ENCODE data around the gene GHR. TPM values are rescaled to one million over a fixed set of nuclear protein-coding genes. Genes with fewer than 3 reads are reported as not detected.

GHR gene
- 1 to 10 TPM in 5 of 6 donors, under 1 TPM in 1; 0.73 to 3.9 (median 1.5) TPM for total RNA-seq
- 1 to 10 TPM; 1.2 TPM for polyA plus RNA-seq

DNA sequence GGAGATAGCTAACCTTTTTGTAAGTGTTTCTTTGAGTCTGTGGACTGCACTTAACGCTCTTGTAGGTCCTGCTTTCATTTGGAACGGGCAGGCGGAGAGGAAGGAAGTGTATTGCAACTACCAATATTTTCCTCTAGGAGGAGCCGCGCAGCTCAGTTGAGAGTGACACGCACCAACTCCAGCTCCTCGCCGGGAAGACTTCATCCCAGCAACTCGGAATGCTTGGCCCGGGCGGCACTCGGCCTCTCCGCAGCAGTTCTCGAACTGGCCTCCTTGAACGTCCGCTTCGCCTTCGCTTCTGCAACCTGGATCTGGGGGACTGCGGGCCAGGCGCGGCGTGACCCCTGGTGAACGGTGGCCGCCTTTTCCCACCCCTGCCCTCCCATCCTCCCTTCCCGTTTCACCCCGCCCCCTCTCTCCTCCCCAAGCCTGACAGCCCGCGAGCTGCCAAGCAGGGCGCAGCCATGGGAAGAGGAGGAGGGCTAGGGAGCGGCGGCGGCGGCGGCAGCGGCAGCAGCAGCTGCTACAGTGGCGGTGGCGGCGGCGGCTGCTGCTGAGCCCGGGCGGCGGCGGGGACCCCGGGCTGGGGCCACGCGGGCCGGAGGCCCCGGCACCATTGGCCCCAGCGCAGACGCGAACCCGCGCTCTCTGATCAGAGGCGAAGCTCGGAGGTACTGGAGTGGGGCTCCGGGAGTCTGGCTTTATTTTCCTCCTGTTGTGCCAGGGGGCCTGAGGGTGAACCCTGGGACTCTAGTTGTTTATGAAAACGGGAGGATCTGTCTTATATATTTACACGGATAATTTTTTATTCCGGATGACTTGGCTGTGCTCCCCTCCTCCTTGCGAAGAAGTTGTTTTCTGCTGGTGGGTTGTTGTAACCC is at the start of gene GHR:
Gene GHR (plus strand): TSS at position 155 of the 881 bp plus-strand sequence. CDS start 142,436 bp downstream, outside the sequence.
- Histone ChIP-seq H3K36me3 (no peaks in the 10 kb centered on the region), H3K4me3 (peak within 1 kb of the TSS; percentile 43 to 67 (median 50)), H3K4me1 (peaks cover 0 to 5% (median 5%) of the 10 kb centered on the region in 3 donors), H3K9me3 (no peaks in the 10 kb centered on the region), H3K27me3 (no peaks in the 10 kb centered on the region), H3K27ac (peak within 1 kb of the TSS; percentile 41 to 59 (median 57))
- no peak for FAIRE-seq
- intact Hi-C loops (cut with DNase I): loop anchor here in 1 of 3 donors (10.0 kb wide), 1 partner anchor 161 kb away; no protein-coding TSS in a partner anchor
- peak; percentile 76 to 89 (median 82) for DNase-seq
- TF ChIP-seq, protein P1, sequence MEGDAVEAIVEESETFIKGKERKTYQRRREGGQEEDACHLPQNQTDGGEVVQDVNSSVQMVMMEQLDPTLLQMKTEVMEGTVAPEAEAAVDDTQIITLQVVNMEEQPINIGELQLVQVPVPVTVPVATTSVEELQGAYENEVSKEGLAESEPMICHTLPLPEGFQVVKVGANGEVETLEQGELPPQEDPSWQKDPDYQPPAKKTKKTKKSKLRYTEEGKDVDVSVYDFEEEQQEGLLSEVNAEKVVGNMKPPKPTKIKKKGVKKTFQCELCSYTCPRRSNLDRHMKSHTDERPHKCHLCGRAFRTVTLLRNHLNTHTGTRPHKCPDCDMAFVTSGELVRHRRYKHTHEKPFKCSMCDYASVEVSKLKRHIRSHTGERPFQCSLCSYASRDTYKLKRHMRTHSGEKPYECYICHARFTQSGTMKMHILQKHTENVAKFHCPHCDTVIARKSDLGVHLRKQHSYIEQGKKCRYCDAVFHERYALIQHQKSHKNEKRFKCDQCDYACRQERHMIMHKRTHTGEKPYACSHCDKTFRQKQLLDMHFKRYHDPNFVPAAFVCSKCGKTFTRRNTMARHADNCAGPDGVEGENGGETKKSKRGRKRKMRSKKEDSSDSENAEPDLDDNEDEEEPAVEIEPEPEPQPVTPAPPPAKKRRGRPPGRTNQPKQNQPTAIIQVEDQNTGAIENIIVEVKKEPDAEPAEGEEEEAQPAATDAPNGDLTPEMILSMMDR (IDR thresholded peaks at IDR 0.05): peak; percentile 40 to 76 (median 54)
- peak; percentile 93 to 98 (median 96) for ATAC-seq
- WGBS, 2 donors: 0% methylated on average over 45 to 60 of the region's 60 CpGs

DNA sequence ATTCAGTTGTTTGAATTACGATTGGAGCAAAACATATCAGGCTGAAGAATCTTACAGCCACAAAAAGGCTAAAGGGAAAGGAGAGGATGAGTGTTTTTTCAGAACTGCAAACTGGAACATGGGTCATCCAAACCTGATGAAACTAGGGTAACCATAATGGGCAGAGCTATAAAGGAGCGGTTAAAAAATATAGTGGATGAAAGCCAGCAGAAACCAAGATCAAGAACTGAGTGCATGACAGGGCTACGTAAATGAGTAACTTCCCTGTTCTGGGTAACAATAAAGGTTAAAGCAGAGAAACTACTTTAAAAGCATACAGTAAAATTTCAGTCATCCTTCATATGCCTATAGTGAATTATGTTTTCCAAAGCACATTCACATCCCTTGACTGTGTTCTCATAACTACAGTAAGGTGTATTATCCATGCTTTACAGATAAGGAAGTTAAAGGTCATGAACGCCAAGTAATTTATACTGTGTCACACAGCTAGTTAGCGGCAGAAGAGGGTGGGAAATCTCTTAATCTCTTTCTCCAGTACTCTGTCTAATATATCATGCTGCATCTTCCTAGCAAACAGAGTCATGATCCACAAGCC is 48.5 kb upstream of the GHR start:
- FAIRE-seq (no peak), ATAC-seq (no peak), DNase-seq (no peak)
- intact Hi-C loops (cut with DNase I): no loop called here
- Histone ChIP-seq H3K27me3 (no peaks in the 10 kb centered on the region), H3K9me3 (no peaks in the 10 kb centered on the region), H3K27ac (no peak overlapping the region), H3K4me3 (no peak overlapping the region), H3K4me1 (no peaks in the 10 kb centered on the region), H3K36me3 (no peaks in the 10 kb centered on the region)
- WGBS, 2 donors: 51 to 59% methylated on average over 5 of the region's 5 CpGs
- TF ChIP-seq, protein P1 (IDR thresholded peaks at IDR 0.05): no peak

GRCh38 chr5:42377496-42377895 is 45.7 kb upstream of the GHR start:
- DNase-seq (no peak), ATAC-seq (no peak), FAIRE-seq (no peak)
- Histone ChIP-seq H3K36me3 (no peaks in the 10 kb centered on the region), H3K27me3 (no peaks in the 10 kb centered on the region), H3K4me1 (no peaks in the 10 kb centered on the region), H3K9me3 (no peaks in the 10 kb centered on the region), H3K27ac (no peak overlapping the region), H3K4me3 (no peak overlapping the region)
- intact Hi-C loops (cut with DNase I): no loop called here
- 0% methylated on average over 1 of the region's 1 CpG for WGBS, 2 donors
- TF ChIP-seq, protein P1 (IDR thresholded peaks at IDR 0.05): no peak

- ATAC-seq (no peak), DNase-seq (no peak), FAIRE-seq (no peak)
- Histone ChIP-seq H3K27me3 (no peaks in the 10 kb centered on the region), H3K4me1 (no peaks in the 10 kb centered on the region), H3K9me3 (no peaks in the 10 kb centered on the region), H3K36me3 (no peaks in the 10 kb centered on the region), H3K4me3 (no peak overlapping the region), H3K27ac (no peak overlapping the region)
- TF ChIP-seq, protein P1 (IDR thresholded peaks at IDR 0.05): no peak
- intact Hi-C loops (cut with DNase I): no loop called here
- WGBS, 2 donors: 87 to 92% methylated on average over 2 of the region's 2 CpGs
Observed at GRCh38 chr5:42381973-42382372, 41.3 kb upstream of the GHR start.

All from pancreas (tissue), 10 donors.